ENCODE measurements around the gene RCAN1.
A peak's percentile ranks its signal among the peaks of the same experiment; 100 is the strongest.

Gene RCAN1

DNA sequence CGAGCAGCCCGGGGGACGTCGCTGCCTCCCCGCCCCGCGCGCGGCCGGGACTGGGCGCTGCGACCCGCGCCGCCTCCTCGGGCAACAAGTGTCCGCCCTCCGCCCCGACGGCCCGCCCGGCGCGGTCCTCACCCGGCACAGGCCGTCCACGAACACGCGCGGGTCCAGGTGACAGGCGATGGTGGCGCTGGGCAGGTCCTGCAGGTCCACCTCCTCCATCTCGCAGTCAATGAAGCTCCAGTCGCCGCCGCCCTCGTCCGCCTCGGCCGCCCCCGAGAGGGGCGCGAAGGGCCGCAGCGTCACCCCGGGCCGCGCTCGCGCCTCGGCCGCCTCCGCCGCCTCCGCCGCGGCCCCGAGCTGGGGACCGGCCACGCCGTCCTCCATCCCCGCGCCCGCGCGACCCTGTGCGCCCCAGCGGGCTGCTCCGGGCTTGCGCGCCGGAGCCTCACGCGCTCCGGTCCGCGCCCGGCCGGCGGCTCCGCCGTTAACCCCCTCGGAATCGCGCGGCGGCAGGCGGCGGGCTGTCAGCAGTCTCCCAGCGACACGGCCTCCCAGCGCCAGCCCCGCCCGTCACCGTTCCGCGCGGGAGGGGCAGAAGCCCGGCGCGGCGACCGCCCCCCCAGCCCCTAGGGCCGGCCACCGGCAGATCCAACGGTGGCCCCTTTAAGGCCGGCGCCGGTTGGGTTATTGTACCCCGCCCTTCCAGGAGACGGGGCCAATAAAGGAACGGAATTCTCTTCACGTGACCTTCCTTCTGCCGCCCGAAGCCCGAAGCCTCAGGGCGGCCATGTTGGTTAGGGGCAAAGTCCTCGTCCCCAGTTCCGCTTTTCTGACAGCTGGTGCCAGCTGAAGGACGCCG, at the start of gene RCAN1:
TSS of gene RCAN1 (minus strand) at position 486 of the 859 bp plus-strand sequence. CDS start at position 384, 102 bp downstream.
- peak; percentile 84 for DNase-seq (ENCODE audit: low spot score)

GRCh38 chr21:34661848-34662247, 46.9 kb upstream of the RCAN1 start:
- DNase-seq (ENCODE audit: low spot score): no peak

- DNase-seq (ENCODE audit: low spot score): no peak
Measured at GRCh38 chr21:34653522-34653921, 38.6 kb upstream of the RCAN1 start.

DNA sequence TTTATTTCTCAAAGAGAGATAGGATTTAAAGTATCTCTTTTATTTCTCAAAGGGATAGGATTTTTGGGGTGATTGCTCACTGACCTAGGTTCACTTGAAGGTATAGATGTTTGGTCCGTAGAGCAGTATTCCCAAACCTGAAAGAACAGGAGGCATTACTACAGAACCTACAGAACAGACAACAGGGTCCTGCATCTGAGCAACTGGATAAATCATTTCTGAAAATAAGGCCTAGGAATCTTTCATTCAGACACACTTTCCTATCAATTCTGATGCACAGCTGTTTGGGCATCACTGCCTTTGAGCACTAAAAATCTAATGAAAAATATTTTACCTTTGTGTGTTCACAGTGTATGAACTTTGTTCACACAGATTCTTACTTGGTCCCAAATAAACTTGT, 36.7 kb upstream of the RCAN1 start:
- no peak for DNase-seq (ENCODE audit: low spot score)

DNA sequence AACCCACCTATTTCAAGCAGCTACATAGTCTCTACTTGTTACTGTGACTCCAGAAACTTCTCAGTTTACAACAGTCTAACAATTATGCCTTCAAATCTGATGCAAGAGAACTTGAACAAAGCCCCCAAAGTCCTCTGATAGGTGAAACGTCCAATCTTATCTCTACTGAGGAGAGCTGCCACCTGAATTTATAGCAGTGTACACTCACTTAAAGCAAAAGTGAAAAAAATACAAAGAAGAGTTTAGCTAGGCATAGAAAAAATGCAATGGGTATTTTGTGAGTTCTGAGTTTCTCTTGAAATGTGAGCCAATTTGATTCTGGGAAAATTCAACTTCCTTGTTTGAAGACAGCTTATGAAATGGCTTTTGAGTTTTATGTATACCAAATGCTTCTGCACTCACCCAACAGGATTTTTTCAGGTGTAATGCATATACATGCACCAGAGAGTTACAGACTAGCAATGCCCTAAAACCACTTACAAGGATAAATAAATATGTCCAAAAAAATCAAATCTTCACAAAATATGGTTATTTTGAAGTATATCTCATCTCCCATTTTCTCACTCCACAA, 36.0 kb upstream of the RCAN1 start:
- DNase-seq (ENCODE audit: low spot score): peak; percentile 40

DNA sequence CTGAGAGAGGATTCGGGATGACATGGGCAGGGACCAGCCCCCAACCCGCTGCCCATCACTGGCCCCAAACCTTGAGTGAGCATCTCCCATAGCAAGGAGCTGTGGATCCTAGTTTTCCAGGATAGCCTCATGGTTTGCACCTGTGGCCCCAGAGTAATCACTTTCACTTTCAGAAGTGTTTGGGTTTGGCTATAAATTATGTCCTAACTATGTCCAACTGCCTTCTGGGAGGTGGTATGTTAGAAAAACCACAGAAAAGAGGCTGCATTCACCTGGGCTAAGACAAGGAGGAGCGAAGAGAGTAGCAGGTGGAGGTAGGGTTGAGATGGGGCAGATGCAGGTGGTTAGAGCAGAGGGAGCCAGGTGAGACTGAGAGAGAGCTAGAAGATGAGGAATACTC, 34.5 kb upstream of the RCAN1 start:
- DNase-seq (ENCODE audit: low spot score): no peak

DNA sequence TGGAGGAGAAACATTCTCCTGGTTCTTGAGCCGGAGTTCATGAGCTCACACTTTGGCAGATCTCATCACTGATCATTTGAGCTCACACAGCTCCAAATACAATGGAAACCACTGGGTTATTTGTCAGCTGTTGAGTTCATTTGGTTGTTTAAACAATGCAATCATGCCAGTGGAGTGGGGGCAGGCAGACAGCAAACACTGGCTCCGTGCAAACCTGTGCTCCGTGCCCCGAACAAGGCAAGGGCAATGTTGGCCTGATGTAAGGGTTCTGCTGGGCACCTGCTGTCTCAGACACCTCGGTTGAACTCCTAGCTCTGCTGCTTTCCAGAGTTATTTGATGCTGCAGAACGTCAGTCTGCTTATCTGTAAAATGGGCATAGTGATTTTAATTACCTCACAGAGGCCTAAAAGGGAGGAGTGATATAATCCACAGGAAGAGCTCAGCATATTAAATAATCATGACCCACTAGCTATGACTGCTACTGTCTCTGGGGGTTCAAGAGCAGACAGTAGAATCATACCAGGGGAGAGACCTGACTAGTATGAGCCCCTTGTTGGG, 33.9 kb upstream of the RCAN1 start:
- no peak for DNase-seq (ENCODE audit: low spot score)

- no peak for DNase-seq (ENCODE audit: low spot score)
Measured at GRCh38 chr21:34647555-34647954, 32.6 kb upstream of the RCAN1 start.

GRCh38 chr21:34644825-34645224, 29.9 kb upstream of the RCAN1 start:
- no peak for DNase-seq (ENCODE audit: low spot score)

DNA sequence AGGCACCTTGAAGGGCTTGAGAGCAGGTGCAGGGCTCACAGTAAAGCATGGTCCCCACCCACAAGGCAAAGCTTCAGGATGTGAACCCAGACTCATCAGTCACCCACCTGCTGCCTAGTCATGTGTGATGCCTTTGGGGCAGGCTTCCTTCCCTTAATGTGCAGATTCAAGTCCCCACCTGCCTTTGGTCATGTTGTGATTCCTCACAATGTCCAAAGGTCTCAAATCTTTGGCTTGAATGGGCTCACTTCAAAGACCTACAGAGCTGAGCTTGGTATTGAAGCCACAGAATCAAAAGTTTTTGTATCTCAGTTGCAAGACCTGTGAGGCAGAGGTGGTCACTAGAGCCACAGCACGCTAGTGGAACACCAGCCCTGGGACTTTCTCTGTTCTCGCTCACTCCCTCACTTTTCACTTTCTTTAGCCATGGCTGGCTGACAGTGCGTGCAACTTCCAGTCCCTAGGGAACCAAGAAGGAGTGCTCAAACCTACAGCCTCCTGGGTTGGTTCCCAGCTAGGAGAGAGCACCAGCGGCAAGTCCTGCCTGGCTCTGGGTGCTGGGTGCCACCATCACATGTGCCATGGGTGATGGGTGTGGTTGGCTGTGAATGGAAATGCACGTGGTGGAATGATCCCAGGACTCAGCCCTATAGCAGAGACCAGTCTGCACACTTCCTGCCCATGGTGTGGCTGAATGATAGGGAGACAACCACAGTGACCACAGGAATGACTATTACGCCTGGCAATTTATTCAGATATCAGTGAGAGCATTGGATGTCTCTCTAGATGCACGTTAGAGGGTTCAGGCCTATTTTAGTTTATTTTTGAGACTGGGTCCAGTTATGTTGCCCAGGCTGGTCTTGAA, 27.5 kb upstream of the RCAN1 start:
- DNase-seq (ENCODE audit: low spot score): no peak

- DNase-seq (ENCODE audit: low spot score): no peak
Measured at GRCh38 chr21:34640858-34641257, 25.9 kb upstream of the RCAN1 start.

- DNase-seq (ENCODE audit: low spot score): no peak
Measured at GRCh38 chr21:34639882-34640788, 25.2 kb upstream of the RCAN1 start.

GRCh38 chr21:34639250-34639649, 24.3 kb upstream of the RCAN1 start:
- DNase-seq (ENCODE audit: low spot score): no peak

GRCh38 chr21:34636961-34637360, 22.0 kb upstream of the RCAN1 start:
- no peak for DNase-seq (ENCODE audit: low spot score)

GRCh38 chr21:34635307-34635706, 20.4 kb upstream of the RCAN1 start:
- no peak for DNase-seq (ENCODE audit: low spot score)

DNA sequence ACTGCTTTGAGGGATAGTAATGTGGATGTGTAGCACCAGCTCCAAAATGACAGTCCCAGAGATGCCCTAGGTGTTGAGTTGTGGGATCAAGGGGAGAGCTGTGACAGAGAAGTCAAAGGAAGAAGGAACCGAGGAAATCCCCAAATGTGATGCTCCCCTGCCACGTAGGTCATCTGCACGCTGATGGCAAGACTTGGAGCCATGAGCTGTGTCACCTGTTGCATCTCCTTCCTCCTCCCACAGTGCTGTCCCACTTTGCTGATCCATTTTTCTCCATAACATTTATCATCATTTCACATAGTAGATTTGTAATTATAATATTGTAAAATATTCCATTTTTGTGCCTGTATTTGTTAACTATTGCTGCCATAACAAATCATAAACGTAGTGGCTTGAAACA, 17.6 kb upstream of the RCAN1 start:
- no peak for DNase-seq (ENCODE audit: low spot score)

DNA sequence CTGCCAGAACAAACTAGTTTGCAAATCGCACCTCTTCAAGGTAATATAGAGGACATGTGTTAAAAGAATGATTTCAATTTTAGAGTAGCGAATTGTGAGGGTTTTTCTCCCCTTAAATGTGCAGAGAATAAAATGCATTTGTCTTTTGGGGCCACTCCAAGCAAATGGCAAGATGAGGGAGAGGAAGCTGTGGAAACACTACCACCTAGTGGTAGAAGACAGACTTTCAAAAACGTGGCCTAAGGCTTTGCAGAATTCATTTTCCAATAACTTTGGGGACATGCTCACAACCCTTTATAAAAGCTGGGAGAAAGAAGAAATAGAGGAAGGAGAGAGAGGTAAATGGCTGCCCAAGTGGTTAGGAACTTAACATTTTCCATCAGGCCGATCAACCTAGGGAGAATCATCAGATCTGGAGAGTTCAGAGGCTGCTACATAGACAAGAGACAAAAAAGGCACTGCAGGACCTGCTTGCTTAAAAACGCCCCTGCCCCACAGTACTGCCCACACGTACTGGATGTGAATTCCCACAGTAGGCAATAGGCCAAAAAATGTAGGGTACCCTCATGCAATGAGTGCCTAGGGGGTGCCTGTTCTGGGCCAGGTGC, 15.7 kb upstream of the RCAN1 start:
- peak; percentile 41 for DNase-seq (ENCODE audit: low spot score)

DNA sequence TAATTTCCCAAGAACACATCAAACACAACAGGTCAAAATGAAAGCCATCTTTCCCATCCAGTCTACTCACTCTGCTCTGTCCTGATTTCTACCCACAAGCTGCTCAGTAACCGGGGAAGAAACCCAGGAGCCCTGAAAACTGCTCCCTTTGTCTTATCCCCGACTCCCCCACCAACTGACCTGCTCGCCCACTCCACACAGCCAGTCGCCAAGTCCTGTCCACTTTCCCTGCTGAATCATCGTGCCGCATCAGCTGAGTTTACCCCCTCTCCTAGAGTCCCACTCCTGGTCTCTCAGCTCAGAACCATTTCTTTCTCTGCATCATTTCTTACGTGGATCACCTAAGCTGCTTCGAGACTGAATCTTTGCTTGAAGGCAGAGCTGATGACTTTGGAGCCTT, 11.2 kb upstream of the RCAN1 start:
- DNase-seq (ENCODE audit: low spot score): no peak

DNA sequence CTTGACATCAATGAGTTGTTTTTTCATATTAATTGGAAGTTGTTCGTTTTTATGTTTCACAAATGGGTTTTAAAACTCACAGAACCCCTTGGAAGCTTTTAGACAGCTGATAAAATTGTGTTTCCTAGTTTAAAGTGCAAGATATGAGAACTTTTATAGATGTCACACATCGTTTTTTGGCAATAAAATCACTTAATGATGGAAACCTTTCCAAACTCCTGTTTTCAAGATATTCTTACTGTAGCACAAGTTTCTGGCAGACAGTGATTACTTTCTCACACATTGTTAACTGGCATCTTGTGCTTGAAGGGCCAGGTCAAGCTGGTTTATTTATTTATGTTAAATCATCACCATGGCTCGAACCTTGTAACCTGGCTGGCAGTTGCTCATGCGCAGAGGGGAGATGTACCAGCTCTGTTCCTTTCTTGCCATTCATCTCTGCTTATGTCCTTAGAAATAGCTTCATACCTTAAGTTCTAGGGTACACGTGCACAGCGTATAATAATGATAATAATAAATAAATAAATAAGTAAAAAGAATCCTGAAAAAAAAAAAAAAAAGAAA, 10.2 kb upstream of the RCAN1 start:
- DNase-seq (ENCODE audit: low spot score): no peak

- no peak for DNase-seq (ENCODE audit: low spot score)
Measured at GRCh38 chr21:34623516-34623915, 8.6 kb upstream of the RCAN1 start.

Data from HuH-7 (cell line).